Prostate gland (tissue), 2 donors: ENCODE results near the gene EXOC6. TPM values are rescaled to one million over a fixed set of nuclear protein-coding genes. Genes with fewer than 3 reads are reported as not detected.

ENCODE experiments used
- DNase-seq: peaks from one replicate; pipeline ENCODE4 v3.0.0-alpha.2; 2019; ENCODE audit warnings: low spot score
- H3K27ac ChIP-seq, 2 donors: fragments of 200-600 bp; sonication (generic); 2 replicates each; pipeline ENCODE4 v1.5.1; 2017 to 2019
- H3K27me3 ChIP-seq: fragments of 200-600 bp; sonication (generic); replicated peaks from 2 replicates; pipeline ENCODE4 v1.5.1; 2019; ENCODE audit not compliant: insufficient read depth
- H3K36me3 ChIP-seq, 2 donors: fragments of 200-600 bp; sonication (generic); 1 replicate in 1 of 2; 2 replicates in 1 of 2; pipeline versions ENCODE4 v1.5.1 to v1.8.1; 2017 to 2019
- H3K4me1 ChIP-seq: fragments of 200-600 bp; sonication (generic); replicated peaks from 2 replicates; pipeline ENCODE4 v1.5.1; 2019
- H3K4me3 ChIP-seq, 2 donors: fragments of 200-600 bp; sonication (generic); 2 replicates each; pipeline ENCODE4 v1.5.1; 2017 to 2019
- H3K9me3 ChIP-seq: fragments of 200-600 bp; sonication (generic); 2 replicates; pipeline ENCODE4 v1.5.1; 2017
- POLR2A ChIP-seq: fragments of 450-650 bp; IDR thresholded peaks from one replicate; pipeline ENCODE4 v1.6.1; 2016; ENCODE audit warnings: antibody characterized with exemption, mild to moderate bottlenecking
- POLR2AphosphoS5 ChIP-seq: sonication (generic); formaldehyde crosslinking; IDR thresholded peaks from one replicate; pipeline ENCODE4 v1.6.1; 2017; ENCODE audit warnings: antibody characterized with exemption
- WGBS: methylation state at CpG from one replicate; pipeline ENCODE4 v1.1.5; 2018; 5-methylcytosine and 5-hydroxymethylcytosine counted together
- intact Hi-C: fragments of 100-400 bp; cut with DNase I; formaldehyde crosslinking; loops from one replicate; pipeline ENCODE4 v1.14.2; 2022
- total RNA-seq, 2 donors: library from RNA; depleted of rRNA; stranded (reverse); fragments of >200 nt; gene quantifications; one replicate each; pipeline ENCODE4 v1.1.0, GENCODE V29; 2016
- TF ChIP-seq, protein P1 (sequence below), 4 experiments: fragments of 200-600 bp in 2 of 4; fragments of 450-650 bp in 2 of 4; sonication (generic) in 2 of 4; IDR thresholded peaks; 1 replicate in 3 of 4; 2 replicates in 1 of 4; pipeline ENCODE4 v1.5.1; 2016 to 2019; ENCODE audit warnings: antibody characterized with exemption in 4 of 4, mild to moderate bottlenecking in 2 of 4, moderate library complexity in 2 of 4

EXOC6 gene
- total RNA-seq, 2 donors from 2014 or later = 13.5 to 598 TPM

DNA sequence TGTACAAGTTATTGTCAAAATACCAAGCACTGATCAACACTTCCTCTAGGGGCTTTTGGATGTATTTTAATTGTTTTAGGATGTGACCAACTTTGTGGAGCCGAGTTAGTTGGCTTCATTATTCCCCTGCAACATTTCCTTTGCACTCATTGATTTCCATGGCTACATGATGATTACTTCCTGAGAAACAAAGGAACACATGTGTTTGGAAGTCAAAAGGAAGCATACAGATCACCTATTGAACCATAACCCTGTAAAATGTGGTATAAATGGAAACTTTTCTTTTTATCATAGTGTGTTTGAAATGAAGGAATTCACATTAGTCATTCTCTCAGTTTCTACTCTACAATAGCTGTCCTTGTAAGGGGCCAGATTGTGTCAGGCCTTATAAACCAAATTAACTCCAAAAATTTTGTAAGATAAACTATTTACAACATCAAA lies 32.2 kb upstream of the EXOC6 start:
- H3K4me3 ChIP-seq = no peak overlapping the region
- intact Hi-C loops = no loop called here
- no peaks in the 10 kb centered on the region for H3K36me3 ChIP-seq
- no peak for TF ChIP-seq POLR2AphosphoS5
- TF ChIP-seq, protein P1, sequence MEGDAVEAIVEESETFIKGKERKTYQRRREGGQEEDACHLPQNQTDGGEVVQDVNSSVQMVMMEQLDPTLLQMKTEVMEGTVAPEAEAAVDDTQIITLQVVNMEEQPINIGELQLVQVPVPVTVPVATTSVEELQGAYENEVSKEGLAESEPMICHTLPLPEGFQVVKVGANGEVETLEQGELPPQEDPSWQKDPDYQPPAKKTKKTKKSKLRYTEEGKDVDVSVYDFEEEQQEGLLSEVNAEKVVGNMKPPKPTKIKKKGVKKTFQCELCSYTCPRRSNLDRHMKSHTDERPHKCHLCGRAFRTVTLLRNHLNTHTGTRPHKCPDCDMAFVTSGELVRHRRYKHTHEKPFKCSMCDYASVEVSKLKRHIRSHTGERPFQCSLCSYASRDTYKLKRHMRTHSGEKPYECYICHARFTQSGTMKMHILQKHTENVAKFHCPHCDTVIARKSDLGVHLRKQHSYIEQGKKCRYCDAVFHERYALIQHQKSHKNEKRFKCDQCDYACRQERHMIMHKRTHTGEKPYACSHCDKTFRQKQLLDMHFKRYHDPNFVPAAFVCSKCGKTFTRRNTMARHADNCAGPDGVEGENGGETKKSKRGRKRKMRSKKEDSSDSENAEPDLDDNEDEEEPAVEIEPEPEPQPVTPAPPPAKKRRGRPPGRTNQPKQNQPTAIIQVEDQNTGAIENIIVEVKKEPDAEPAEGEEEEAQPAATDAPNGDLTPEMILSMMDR (IDR thresholded peaks at IDR 0.05) = no peak
- no peak for TF ChIP-seq POLR2A
- no peak for DNase-seq
- no peaks in the 10 kb centered on the region for H3K27me3 ChIP-seq
- no peaks in the 10 kb centered on the region for H3K4me1 ChIP-seq
- H3K9me3 ChIP-seq = no peaks in the 10 kb centered on the region
- WGBS = 60% methylated on average over 1 of the region's 1 CpG
- no peak overlapping the region for H3K27ac ChIP-seq

DNA sequence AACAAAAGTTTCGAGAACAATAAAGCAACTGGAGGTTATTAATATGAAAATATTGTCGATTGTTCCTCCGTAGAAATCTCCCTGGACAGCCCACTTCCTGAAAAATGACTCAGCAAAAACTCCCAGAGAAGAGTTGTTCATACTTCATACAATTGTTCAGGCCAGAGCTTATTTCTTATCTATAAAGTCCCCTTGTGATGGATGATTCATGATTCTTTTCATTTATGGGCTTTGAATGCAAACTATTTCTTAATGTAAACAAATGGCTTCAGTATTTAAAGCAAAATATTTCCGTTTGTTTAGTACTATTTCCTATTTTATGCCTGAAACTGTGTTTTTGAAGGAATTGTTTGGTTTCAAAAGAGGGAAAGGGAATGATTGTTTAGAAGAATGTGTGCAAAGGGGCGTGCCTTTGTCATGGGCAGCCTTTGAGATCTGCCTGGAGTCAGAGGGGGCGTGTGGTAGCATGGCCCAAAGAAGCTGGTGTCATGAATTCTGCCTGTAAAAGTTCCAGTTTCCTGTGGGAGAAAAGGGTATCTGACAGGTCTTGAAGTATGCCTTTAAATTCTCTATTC lies 26.2 kb upstream of the EXOC6 start:
- H3K4me3 ChIP-seq = no peak overlapping the region
- TF ChIP-seq POLR2AphosphoS5 = no peak
- TF ChIP-seq POLR2A = no peak
- TF ChIP-seq, protein P1 (IDR thresholded peaks at IDR 0.05) = no peak
- H3K27me3 ChIP-seq = no peaks in the 10 kb centered on the region
- H3K4me1 ChIP-seq = no peaks in the 10 kb centered on the region
- H3K27ac ChIP-seq = no peak overlapping the region
- intact Hi-C loops = loop anchor here (10.0 kb wide), 1 partner anchor 67 kb away; no protein-coding TSS in a partner anchor
- DNase-seq = no peak
- WGBS = 27% methylated on average over 6 of the region's 6 CpGs
- no peaks in the 10 kb centered on the region for H3K9me3 ChIP-seq
- no peaks in the 10 kb centered on the region for H3K36me3 ChIP-seq

DNA sequence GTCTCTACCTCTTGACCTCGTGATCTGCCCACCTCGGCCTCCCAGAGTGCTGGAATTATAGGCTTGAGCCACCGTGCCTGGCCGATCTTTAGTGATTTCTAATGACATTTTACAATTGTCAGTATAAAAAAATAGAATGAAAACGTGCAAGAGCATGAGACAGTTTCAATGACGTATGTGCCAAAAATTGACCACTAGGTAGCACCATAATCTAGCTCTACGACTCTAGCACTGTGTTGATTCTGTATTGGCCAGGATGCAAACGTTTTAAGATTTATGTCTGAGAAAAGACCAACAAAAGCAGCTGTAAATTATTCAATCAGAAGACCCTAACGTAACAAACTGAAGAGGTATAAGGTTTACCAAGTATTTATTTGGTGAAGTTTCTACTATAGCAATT lies 25.4 kb upstream of the EXOC6 start:
- no peaks in the 10 kb centered on the region for H3K27me3 ChIP-seq
- no peaks in the 10 kb centered on the region for H3K4me1 ChIP-seq
- 68% methylated on average over 9 of the region's 9 CpGs for WGBS
- intact Hi-C loops = loop anchor here (10.0 kb wide), 1 partner anchor 68 kb away; no protein-coding TSS in a partner anchor
- no peak overlapping the region for H3K27ac ChIP-seq
- no peaks in the 10 kb centered on the region for H3K36me3 ChIP-seq
- no peaks in the 10 kb centered on the region for H3K9me3 ChIP-seq
- no peak overlapping the region for H3K4me3 ChIP-seq
- DNase-seq = no peak
- TF ChIP-seq POLR2AphosphoS5 = no peak
- TF ChIP-seq, protein P1 (IDR thresholded peaks at IDR 0.05) = peak in 1 of 4 experiments; percentile 10

DNA sequence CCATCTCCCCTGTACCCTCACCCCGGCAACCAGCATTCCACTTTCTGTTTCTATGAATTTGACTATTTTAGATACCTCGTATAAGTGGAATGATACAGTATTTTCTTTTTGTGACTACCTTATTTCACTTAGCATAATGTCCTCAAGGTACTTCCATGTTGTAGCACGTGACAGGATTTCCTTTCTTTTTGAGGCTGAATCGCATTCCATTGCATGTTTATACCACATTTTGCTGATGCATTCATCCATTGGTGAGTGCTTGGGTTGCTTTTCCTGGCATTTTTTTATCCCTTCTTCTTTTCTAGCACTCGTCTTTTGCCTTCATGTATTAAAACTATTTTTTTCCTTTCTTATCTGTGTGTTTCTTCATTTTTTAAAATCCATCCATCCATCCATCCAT lies 22.3 kb upstream of the EXOC6 start:
- intact Hi-C loops = loop anchor here (10.0 kb wide), 1 partner anchor 71 kb away; no protein-coding TSS in a partner anchor
- TF ChIP-seq POLR2A (no peak), POLR2AphosphoS5 (no peak)
- TF ChIP-seq, protein P1 (IDR thresholded peaks at IDR 0.05) = no peak
- Histone ChIP-seq H3K27ac (no peak overlapping the region), H3K4me3 (no peak overlapping the region), H3K9me3 (no peaks in the 10 kb centered on the region), H3K36me3 (no peaks in the 10 kb centered on the region), H3K27me3 (no peaks in the 10 kb centered on the region), H3K4me1 (no peaks in the 10 kb centered on the region)
- 73% methylated on average over 5 of the region's 5 CpGs for WGBS
- no peak for DNase-seq

DNA sequence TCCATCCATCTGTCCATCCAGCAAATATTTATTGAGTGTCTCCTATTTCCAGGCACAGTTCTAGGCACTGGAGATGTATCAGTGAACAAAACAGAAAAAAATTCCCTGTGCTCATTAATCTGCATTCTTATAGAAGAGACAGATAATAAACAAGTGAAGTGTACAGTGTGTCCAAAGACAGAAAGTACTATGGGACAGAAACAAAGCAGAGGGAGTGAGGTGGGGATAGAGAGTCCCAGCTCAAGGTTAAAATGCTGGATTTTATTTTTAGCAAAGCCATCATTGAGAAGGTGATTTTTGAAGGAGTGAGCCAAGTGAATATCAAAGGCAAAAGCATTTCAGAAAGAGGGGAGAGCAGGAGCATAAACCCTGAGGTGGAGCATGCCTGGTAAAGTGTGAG lies 21.8 kb upstream of the EXOC6 start:
- TF ChIP-seq, protein P1 (IDR thresholded peaks at IDR 0.05) = no peak
- TF ChIP-seq POLR2A = no peak
- no peak for TF ChIP-seq POLR2AphosphoS5
- Histone ChIP-seq H3K4me3 (no peak overlapping the region), H3K27ac (no peak overlapping the region), H3K4me1 (no peaks in the 10 kb centered on the region), H3K9me3 (no peaks in the 10 kb centered on the region), H3K36me3 (no peaks in the 10 kb centered on the region), H3K27me3 (no peaks in the 10 kb centered on the region)
- intact Hi-C loops = loop anchor here (10.0 kb wide), 1 partner anchor 72 kb away; no protein-coding TSS in a partner anchor
- DNase-seq = no peak
